CD4-positive, alpha-beta T cell treated with Interleukin-21 for 1 hour (primary cell): Measurements from ENCODE around the gene TNFSF4.
A peak's percentile ranks its signal among the peaks of the same experiment; 100 is the strongest.

ENCODE experiments used
- DNase-seq: peaks from one replicate; pipeline ENCODE4 v3.0.0-alpha.2; 2020

Gene TNFSF4

DNA sequence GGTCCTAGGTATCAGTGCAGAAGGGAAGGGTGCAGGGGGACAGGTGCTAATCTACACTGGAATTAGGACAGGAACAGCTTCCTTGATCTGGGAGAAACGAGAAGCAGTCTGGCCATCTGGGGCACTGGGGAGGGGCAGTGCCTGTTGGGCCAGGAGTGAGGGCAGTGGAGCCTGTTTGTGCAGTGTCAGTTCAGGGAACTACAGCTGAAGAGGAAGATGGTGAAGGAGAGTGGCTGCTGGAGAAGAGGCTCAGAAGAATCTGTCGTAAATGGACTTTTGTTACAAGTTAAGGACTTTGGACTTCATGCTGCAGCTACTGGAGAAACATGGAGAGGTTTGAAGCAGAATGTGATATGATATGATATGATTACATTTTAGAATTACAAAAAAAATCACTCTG is 3.2 kb upstream of the TNFSF4 start:
- DNase-seq, result no peak

DNA sequence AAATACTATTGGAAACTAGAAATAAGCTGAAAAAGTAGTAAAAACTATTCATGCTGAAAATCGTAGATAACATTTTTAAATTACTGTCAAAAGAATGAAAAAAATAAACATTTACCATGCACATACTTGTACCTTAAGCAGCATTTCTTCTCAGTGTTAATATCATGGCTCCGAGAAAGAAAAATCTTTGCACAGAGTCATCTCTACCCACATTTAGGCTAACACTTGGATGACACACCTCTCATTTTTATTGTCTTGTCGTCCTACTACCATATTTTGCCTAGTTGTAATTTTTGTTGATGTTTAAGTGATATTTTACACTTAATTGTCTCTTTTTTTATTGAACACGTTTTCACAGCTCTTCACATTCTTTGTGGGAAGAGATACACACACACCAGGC is 1.7 kb upstream of the TNFSF4 start:
- DNase-seq, result no peak

DNA sequence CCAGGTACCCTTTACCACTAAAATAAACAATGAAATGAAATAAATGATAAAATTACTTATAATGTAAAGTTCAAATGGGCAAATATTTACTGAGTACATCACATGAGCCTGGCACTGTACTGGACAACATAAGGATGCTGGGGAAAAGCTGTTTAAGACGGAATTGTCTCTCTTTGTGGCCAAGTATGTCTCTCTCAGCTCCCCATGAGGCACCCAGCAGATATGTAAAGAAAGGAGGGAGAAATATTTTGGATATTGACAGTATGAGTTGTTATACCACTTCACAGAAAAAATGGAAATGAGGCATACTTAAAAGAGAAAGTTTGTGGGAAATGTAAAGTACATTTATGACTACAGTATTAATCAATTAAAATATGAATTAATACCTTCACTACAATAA is 1.0 kb upstream of the TNFSF4 start:
- DNase-seq, result no peak

DNA sequence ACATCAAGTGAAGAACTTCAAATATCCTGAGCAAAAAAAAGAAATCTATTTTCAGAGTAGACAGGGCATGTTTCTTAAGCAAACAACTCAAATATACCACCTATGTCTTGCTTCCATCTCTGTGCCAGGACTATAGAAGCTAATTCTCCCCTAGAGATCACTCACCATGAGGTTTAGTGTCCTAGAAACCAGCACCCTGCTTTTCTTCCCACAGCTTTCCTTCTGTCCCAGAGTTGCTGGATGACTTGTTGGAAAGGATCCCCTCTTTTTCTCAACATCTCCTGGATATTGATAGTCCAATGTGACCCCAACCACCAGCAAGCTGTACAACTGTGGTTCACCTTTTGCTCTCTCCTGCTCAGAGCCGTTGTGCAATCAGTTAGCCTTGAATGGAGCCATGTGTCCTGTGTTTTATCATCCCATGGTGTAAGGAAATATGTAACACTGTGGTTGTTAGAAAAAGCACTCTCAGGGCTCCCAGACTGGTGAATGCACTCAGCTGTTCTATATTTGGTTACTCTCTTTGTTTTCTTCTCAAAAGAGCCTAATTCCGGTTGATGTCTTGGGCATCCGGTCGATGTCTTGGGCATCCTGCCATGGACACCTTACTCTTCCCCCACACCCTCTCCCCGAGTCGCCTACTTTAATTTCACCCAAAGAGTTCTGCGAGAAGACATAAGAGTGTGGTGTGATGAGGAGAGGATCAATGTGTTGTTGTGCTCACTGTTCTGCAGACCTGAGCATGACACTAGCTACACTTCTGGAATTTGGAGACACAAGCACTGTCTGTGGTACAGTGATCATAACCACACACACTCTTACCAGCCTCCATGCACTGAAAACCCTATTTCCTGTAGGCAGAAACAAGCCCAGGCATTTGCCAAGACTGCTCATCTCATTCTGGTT is 1.7 kb downstream of the TNFSF4 start:
- peak; percentile 36 for DNase-seq

DNA sequence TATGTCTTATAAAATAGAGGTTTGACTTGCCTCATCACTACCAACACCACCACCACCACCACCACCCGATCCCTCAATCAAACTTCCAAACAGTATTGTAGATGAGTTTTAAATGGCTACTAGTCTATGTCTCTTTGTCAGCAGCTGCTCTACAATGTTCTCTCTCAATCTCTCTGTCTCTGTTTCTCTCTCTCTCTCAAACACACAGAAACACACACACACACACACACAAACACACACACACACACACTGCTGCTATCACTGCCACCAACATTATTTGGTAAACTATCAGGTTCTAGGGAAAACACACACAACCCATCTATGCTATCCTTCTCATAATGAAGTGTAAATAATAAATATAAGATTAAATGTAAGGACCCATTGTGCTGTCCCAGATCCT is 2.4 kb downstream of the TNFSF4 start:
- no peak for DNase-seq

DNA sequence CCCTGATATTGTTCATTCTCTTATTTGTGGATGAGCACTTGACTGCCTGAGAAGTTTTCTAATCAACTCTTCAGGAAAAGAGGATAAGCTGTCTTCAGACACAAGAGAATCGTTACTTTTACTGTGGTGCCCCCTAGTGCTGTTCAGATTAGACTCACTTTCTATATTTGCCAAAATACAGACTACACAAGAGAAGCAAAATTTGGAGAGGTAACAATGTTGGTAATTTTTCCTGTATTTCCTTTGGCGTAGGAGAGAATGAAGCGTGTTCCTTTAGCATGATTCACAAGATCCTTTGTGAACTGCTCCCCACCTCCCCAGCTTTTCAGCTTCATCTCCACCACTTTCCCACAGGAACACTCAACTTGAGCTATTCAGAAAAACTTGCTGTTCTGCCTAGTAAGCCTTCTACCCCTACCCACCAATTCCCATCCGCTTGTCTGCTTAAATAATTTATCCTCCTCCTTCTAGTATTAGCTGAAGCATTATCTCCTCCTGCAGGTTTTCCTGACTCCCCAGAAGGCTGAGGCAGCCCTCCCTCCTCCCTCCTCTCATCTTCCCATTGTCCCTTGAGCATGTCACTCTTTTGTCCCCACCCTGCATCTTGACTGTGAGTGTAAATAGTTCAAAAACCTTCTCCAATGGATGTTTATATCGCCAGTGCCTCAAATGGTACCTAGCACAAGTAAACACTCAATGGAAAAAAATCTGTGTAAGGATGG is 4.5 kb downstream of the TNFSF4 start:
- DNase-seq, result peak; percentile 34

DNA sequence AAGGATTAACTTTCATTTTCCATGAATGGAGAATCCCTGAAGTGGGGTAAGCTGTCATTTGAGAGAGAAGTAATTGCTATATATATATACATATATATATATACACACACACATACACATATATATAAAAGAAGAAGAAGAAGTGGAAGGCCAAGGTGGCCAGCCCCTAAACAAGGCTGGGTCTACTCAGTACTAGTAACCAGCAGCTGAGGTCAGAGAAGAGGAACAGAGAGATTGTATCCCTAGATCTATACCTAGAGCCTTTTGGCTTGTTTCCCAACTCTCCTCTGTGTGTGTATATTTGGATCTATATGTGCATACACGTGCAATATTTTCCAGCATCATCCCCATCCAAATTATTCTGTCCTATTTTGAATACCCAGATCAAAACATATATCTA is 5.2 kb downstream of the TNFSF4 start:
- DNase-seq, result no peak

DNA sequence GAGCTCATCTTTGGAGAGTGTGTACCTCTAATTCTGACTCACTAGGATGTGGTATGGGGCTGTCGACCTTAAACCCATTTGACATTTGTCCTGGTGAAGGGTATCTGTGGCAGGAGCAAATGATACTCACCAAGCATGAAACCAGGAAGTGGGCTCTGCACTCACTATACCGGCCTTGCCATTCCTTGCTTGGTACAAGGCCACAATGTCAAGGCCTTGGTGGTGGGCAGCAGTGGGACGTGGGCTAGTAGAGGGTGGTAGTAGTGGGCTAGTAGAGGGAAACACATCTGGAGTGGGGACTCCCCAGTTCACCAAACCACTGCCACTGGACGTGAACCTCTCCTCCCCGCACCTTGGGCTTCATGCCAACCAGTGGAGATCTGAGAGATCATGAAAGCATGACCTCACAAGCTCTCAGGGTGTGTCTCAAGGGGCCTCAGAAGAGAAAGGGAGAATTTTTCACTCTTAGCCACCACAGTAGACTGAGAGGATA is 11.5 kb downstream of the TNFSF4 start:
- peak; percentile 8 for DNase-seq

DNA sequence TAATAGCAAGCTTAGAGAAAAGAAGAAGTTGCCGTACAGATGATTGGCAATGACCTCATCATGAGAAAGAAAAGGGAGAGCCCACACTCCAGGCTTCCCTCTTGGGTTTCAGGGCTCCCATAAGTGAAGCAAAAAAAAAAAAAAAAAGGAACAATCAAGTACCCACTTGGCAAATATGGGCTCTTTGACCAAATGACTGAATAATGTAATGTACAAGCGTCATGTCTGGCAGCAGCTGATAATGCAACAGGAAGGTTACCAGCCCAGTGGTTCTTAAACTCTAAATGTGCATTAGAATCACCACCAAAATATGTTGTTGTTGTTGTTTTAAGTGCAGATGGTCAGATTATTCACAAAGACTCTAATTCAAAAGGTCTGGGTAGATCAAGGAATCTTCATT is 13.5 kb downstream of the TNFSF4 start:
- DNase-seq, result no peak

DNA sequence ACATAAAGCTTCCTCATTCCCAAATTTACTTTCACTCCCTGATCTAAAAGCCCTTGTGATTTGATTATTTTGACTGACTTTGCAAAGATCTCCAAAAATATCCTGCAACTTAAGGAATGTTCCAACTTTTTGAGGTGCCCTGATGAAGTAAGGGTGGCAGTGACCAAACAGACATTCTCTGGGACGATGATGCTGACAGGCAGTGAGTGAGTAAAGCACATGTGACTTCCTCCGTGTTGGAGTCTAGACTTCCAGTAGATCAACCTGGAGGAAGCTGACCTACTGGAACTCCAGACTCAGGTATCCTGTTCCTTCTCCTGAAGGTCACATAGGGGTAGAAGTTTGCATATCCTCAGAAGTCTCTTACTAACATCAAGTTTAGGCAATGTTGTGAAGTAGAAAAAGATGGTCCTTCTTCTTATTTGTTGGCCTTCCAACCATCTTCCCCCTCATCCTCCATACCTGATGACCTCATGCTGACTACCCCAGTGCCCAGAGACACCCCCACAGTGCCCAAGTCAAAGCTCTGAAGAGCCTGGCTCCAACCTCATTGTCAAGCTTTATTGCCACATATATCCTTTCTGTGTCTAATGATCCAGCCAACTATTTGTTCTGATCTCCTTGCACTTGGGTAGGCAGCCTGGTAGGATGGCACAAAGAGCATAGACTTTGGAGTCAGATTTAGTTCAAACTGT is 16.0 kb downstream of the TNFSF4 start:
- DNase-seq, result no peak

DNA sequence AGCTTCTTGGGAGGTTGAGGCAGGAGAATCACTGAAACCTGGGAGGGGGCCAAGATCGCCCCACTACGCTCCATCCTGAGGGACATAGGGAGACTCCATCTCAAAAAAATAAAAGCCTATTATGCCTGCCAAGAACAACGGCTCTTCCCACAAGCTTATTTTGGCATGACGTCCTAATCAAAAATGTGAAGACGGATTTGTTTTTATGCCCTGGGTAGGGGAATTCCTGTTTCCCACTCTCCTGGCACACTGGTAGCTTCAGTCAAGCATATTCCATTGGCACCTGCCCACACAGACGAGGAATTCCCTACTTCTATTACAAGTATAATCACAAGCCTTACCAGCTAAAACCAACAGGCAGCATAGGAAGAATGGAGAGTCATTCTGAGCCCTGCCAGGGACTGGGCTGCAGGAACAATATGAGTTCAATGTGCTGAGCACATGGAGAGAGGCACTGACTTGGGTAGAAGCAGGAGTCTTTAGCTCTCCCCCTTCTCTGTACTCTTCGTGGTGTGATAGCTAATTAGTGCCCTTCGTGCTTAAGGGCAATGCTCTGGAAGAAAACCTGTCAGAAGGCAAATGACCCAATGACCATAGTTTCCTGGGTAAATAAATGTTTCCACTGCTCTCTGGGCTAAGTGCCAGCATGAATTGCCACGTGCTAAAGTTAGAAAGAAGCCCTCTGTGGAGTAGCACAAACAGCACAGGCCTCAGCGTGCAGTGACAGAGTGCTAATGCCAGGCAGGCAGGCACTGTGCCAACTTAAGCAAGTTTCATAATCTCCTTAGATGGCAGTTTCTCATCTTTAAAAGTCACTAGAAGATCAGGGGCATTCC is 16.8 kb downstream of the TNFSF4 start:
- no peak for DNase-seq

DNA sequence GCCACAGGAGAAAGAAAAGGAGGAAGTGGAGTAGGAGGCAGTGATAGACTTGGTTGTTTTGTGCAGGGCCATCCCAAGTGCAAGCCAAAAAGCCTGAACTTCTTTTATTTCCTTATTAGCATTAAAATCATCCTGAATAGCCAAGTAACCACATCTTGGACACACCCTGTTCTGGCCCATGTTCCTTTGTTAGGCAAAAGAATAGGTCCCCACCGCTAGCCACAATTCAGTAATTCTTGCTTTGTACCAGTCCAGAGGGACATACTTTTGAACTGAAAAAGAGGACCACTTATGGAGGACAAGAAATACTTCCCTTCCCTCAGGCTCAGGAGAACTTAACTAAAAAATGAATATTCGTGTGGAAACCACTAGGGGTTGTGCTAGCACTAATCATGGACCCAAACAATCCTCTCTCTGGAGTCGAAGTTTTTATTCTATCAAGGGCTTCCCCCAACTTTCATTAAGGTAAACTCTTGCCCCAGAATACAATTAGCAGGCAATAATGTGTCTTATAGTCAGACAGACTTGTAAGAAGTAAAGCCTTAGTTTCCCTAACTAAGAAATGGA is 19.4 kb downstream of the TNFSF4 start:
- no peak for DNase-seq

DNA sequence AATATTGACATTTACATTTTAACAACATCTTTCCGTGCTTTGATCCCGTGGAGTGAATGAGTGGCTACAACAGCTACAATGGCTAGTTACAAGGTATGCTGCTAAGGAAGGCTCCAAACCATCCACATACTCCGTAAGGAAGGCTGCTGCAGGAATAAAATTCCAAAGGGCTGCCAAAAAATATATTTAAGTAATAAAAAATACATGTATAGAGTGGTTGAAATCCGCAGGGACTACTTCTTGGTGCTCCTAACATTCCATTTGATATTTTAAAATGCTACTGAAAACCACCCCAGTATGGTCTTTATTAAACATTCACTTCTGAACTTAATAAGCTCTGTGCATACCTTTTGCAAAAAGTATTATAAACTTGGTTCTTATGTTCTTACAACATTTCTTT is 25.3 kb downstream of the TNFSF4 start:
- DNase-seq, result no peak

DNA sequence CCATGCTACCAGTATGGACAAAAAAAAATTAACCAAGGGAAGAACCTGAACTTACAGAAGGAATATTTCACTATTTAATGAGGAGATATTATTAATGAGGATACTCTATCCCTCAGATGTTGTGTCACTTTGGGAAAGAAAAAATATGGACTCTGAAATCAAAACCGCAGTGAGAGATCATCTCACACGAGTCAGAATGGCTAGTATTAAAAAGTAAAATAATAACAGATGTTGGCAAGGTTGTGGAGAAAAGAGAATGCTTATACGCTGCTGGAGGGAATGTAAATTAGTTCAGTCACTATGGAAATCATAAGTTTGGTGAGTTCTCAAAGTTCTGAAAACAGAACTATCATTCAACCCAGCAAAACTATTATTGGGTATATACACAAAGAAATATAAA is 30.9 kb downstream of the TNFSF4 start:
- no peak for DNase-seq

DNA sequence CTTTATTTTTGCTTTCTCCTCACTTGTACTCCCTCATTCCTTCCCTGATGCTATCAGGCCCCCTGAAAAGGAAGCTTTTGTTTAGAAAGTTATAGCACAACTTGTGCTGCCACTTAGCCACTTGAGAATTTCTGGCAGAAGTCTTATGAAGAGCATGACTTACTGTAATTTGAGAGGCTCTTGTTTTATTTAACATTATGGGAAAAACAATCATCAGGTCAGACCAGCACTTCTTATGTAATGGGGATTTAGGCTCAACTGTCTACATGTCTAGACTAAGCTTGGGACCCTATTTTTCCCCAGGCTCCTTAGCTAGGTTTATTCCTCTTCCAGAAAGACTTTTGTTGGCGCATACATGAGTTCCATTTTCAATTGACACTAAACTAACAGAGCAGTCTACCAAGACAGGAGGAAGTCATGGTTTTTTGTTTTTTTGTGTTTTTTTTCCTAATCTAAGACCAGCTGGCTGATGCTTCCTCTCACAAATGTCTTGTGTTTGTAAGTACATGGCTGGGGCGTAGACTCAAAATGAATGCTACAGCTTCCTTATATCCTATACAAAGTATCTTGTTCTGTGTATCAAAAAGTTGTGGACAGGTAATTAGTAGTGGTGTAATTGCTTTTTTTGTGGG is 31.5 kb downstream of the TNFSF4 start:
- DNase-seq, result no peak

DNA sequence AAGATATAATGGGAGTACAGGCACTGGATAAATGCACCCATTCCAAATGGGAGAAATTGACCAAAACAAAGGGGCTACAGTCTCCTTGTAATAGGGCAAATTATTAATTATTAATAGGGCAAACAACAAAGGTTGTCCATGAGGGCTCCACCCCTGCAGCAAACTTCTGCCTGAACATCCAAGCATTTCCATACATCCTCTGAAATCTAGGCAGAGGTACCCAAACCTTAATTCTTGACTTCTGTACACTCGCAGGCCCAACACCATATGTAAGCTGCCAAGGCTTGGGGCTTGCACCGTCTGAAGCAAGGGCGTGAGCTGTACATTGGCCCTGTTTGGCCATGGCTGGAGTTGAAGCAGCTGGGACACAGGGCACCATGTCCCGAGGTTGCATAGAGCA is 33.7 kb downstream of the TNFSF4 start:
- DNase-seq, result no peak

DNA sequence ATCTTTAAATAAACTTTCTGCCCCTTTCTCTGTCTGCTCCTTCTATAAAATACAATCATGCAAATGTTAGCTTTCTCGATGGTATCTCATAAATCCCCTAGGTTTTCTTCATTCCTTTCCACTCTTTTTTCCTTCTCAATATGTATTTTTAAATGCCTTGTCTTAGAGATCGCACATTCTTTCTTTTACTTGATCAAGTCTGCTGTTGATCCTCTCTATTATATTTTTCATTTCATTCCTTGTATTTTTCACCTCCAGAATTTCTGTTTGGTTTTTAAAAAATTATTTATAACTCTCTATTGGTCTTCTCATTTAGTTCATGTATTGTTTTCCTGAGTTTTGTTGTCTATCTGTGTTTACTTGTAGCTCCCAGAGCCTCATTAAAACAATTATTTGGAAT is 36.0 kb downstream of the TNFSF4 start:
- DNase-seq, result no peak

DNA sequence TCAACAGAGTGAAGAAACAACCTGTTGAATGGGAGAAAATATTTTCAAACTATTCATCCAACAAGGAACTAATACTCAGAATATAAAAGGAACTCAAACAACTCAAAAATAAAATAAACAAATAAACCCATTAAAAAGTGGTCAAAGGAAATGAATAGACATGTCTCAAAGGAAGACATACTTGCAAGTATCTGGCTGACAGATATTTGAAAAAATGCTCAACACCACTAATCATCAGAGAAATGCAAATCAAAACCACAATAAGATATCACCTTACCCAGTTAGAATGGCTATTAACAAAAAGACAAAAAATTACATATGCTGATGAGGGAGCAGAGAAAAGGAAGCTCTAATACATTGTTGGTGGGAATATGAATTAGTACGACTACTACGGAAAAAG is 38.2 kb downstream of the TNFSF4 start:
- DNase-seq, result no peak

DNA sequence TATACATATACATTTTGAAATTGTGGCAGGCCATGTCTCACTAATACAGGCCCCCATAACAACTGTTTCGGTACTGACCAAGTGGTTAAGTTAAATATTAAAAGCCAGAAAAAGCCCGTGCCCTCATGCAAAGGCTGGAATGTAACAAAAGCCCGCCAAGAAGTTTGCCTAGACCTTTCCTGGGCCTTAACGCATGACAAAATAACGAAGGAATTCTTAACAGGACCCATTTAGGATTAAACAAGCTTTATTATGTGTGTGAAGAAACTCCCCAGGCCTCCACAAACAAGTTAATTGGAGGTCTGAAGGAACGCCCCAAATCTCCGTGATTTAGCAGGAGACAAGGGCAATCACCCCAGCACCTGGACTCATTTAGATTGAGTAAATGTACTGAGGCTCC is 42.4 kb downstream of the TNFSF4 start:
- DNase-seq, result no peak

DNA sequence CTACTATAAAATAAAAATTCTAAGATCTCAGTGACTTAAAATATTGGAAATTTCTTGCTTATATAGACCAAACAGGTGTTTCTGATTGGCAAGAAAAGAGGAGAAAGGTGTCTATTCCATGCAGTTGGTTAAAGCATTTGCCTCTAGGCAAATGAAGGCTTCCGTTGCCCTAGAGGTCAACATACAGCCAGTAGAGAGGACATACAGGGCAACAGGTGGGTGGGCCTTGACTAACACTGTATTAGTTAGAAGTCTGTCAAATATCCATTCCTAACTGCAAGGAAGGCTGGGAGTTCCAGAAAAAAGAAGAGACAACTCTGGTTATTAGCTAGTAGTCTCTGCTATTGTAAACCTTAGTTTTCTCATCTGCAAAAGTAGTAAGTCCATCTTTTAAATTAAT is 43.0 kb downstream of the TNFSF4 start:
- DNase-seq, result no peak

DNA sequence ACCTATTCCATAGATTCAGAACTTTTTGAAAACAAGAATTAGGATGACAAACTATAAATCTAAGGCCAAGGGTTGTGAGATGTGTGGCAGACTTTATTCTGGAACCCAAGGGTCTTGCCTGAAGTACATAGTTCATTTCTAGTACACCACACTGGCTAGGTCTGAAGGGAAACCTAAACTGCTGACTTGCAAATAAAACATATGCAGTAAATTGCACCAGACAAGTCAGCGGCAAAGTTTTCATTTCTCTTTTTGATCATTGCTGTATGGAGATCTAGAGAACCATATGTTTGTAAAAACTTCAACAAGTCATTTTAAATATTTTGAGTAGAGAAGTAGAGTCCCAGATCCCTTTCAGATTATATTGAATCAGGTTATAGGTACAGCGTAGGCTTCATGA is 43.9 kb downstream of the TNFSF4 start:
- no peak for DNase-seq

DNA sequence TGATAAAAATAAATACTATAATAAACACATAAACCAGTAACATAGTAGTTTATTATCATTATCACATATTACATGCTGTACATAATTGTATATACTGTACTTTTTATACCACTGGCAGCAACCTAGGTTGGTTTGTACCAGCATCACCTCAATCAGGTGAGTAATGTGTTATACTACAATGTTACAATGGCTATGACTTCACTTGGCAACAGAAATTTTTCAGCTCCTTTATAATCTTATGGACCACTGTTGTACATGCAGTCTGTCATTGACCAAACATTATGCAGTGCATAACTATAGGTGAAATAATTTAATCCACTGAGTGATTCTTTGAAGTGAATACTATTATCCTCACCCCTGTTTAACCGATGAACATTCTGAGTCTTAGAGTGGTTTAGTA is 44.5 kb downstream of the TNFSF4 start:
- DNase-seq, result no peak
